NCI-H2171 (cell line): ENCODE results near the gene EPHA8.

Experiments
- DNase-seq: peaks from one replicate; lab custom pipeline; 2025; lab: John Stamatoyannopoulos, UW

EPHA8 gene

GRCh38 chr1:22592919-22593790, 29.9 kb downstream of the EPHA8 start:
- no peak for DNase-seq

- DNase-seq: no peak
These were observed 31.1 kb downstream of the EPHA8 start for GRCh38 chr1:22594396-22594795.

GRCh38 chr1:22595108-22595507, 31.8 kb downstream of the EPHA8 start:
- DNase-seq: no peak

GRCh38 chr1:22597301-22597965, 34.1 kb downstream of the EPHA8 start:
- no peak for DNase-seq

- DNase-seq: no peak
These were observed 34.7 kb downstream of the EPHA8 start for GRCh38 chr1:22597996-22598395.

- no peak for DNase-seq
These were observed 35.4 kb downstream of the EPHA8 start for GRCh38 chr1:22598736-22599135.

GRCh38 chr1:22600071-22600816, 37.0 kb downstream of the EPHA8 start:
- DNase-seq: no peak

- no peak for DNase-seq
These were observed 37.7 kb downstream of the EPHA8 start for GRCh38 chr1:22600817-22601605.

GRCh38 chr1:22601610-22602009, 38.3 kb downstream of the EPHA8 start:
- DNase-seq: no peak

- DNase-seq: no peak
These were observed 38.9 kb downstream of the EPHA8 start for GRCh38 chr1:22602060-22602740.

- DNase-seq: no peak
These were observed 42.9 kb downstream of the EPHA8 start for GRCh38 chr1:22606161-22606560.

- DNase-seq: no peak
These were observed 43.9 kb downstream of the EPHA8 start for GRCh38 chr1:22607154-22607553.

GRCh38 chr1:22608361-22608760, 45.1 kb downstream of the EPHA8 start:
- no peak for DNase-seq

GRCh38 chr1:22609291-22609690, 46.0 kb downstream of the EPHA8 start:
- no peak for DNase-seq

- DNase-seq: no peak
These were observed 48.2 kb downstream of the EPHA8 start for GRCh38 chr1:22611530-22611947.

- peak; percentile 89 for DNase-seq
These were observed 49.6 kb downstream of the EPHA8 start for GRCh38 chr1:22612671-22613571.

- no peak for DNase-seq
These were observed 50.3 kb downstream of the EPHA8 start for GRCh38 chr1:22613572-22613918.

GRCh38 chr1:22613951-22614350, 50.7 kb downstream of the EPHA8 start:
- peak; percentile 84 for DNase-seq

- no peak for DNase-seq
These were observed 52.6 kb downstream of the EPHA8 start for GRCh38 chr1:22615886-22616285.

- DNase-seq: no peak
These were observed 53.3 kb downstream of the EPHA8 start for GRCh38 chr1:22616571-22616970.
